Neural crest cell (in vitro differentiated cells): ENCODE measurements around the gene OPRL1. TPM values are rescaled to one million over a fixed set of nuclear protein-coding genes. Genes with fewer than 3 reads are reported as not detected.

ENCODE experiments used
- DNase-seq: peaks from one replicate; pipeline ENCODE4 v3.0.0; 2021; ENCODE audit warnings: low read depth, mixed read lengths, low spot score
- H3K27ac Mint-ChIP-seq: one replicate; pipeline ENCODE4 v1.8.0; 2021; ENCODE audit warnings: mild to moderate bottlenecking, mixed read lengths; ENCODE audit not compliant: unreplicated experiment
- H3K27me3 Mint-ChIP-seq: 2 replicates; pipeline ENCODE4 v1.8.0; 2021; ENCODE audit warnings: low read depth, mild to moderate bottlenecking, mixed read lengths
- H3K36me3 Mint-ChIP-seq: 2 replicates; pipeline ENCODE4 v1.8.0; 2021; ENCODE audit warnings: low read depth, mild to moderate bottlenecking, mixed read lengths
- H3K4me1 Mint-ChIP-seq: 2 replicates; pipeline ENCODE4 v1.8.0; 2021; ENCODE audit warnings: mixed read lengths
- H3K4me3 Mint-ChIP-seq: one replicate; pipeline ENCODE4 v1.8.0; 2021; ENCODE audit warnings: mild to moderate bottlenecking, mixed read lengths
- H3K9me3 Mint-ChIP-seq: 2 replicates; pipeline ENCODE4 v1.8.0; 2021; ENCODE audit warnings: mixed read lengths
- CTCF ChIP-seq: fragments of 200-600 bp; sonication (generic); conservative IDR thresholded peaks from 2 replicates; pipeline ENCODE4 v1.5.0; 2021; ENCODE audit warnings: antibody characterized with exemption, mild to moderate bottlenecking
- total RNA-seq: library from RNA; stranded (reverse); gene quantifications from 2 replicates; pipeline ENCODE4 v1.2.1, GENCODE V29; 2021

OPRL1 gene
- total RNA-seq, 1 donor from 2014 or later = 0.96 TPM

GRCh38 chr20:64075556-64075955 is 4.3 kb upstream of the OPRL1 start:
- no peak overlapping the region for H3K27ac Mint-ChIP-seq
- no peak overlapping the region for H3K4me3 Mint-ChIP-seq
- H3K36me3 Mint-ChIP-seq = no peaks in the 10 kb centered on the region
- H3K9me3 Mint-ChIP-seq = no peaks in the 10 kb centered on the region
- no peak for TF ChIP-seq CTCF
- peaks cover 11% of the 10 kb centered on the region for H3K4me1 Mint-ChIP-seq
- DNase-seq = no peak
- H3K27me3 Mint-ChIP-seq = peaks cover 5% of the 10 kb centered on the region

- no peak for TF ChIP-seq CTCF
- no peak for DNase-seq
- Mint-ChIP-seq H3K9me3 (no peaks in the 10 kb centered on the region), H3K4me3 (no peak overlapping the region), H3K4me1 (peaks cover 17% of the 10 kb centered on the region), H3K27me3 (peaks cover 8% of the 10 kb centered on the region), H3K36me3 (no peaks in the 10 kb centered on the region), H3K27ac (no peak overlapping the region)
These were observed 3.6 kb upstream of the OPRL1 start for GRCh38 chr20:64076061-64076997.

- Mint-ChIP-seq H3K4me3 (no peak overlapping the region), H3K4me1 (peaks cover 24% of the 10 kb centered on the region), H3K36me3 (no peaks in the 10 kb centered on the region), H3K27ac (no peak overlapping the region), H3K27me3 (peaks cover 15% of the 10 kb centered on the region), H3K9me3 (no peaks in the 10 kb centered on the region)
- no peak for DNase-seq
- TF ChIP-seq CTCF = no peak
These were observed 2.8 kb upstream of the OPRL1 start for GRCh38 chr20:64077094-64077493.

GRCh38 chr20:64077541-64077875 is 2.4 kb upstream of the OPRL1 start:
- Mint-ChIP-seq H3K4me3 (no peak overlapping the region), H3K36me3 (no peaks in the 10 kb centered on the region), H3K27me3 (peaks cover 19% of the 10 kb centered on the region), H3K27ac (no peak overlapping the region), H3K9me3 (no peaks in the 10 kb centered on the region), H3K4me1 (peaks cover 26% of the 10 kb centered on the region)
- DNase-seq = no peak
- no peak for TF ChIP-seq CTCF

- Mint-ChIP-seq H3K27ac (no peak overlapping the region), H3K4me1 (peaks cover 26% of the 10 kb centered on the region), H3K27me3 (peaks cover 24% of the 10 kb centered on the region), H3K4me3 (no peak overlapping the region), H3K36me3 (no peaks in the 10 kb centered on the region), H3K9me3 (no peaks in the 10 kb centered on the region)
- no peak for DNase-seq
- no peak for TF ChIP-seq CTCF
These were observed 1.9 kb upstream of the OPRL1 start for GRCh38 chr20:64077876-64078551.
